Measurements from ENCODE around the gene SLC35B1.

SLC35B1 gene

GRCh38 chr17:49707608-49708514, at the start of gene SLC35B1:
Gene SLC35B1, minus strand, starts transcription at chr17:49707964. Its CDS starts 131 bp downstream, at chr17:49707833.
- FAIRE-seq (peak; percentile 98), DNase-seq (ENCODE audit: insufficient read length, low spot score) (peak; percentile 95)

GRCh38 chr17:49757151-49757777, 49.5 kb upstream of the SLC35B1 start:
- DNase-seq (ENCODE audit: insufficient read length, low spot score): no peak
- no peak for FAIRE-seq

- no peak for DNase-seq (ENCODE audit: insufficient read length, low spot score)
- no peak for FAIRE-seq
Observed at GRCh38 chr17:49756323-49757150, 48.8 kb upstream of the SLC35B1 start.

- no peak for DNase-seq (ENCODE audit: insufficient read length, low spot score)
- no peak for FAIRE-seq
Observed at GRCh38 chr17:49755663-49756283, 48.0 kb upstream of the SLC35B1 start.

GRCh38 chr17:49753959-49754391, 46.2 kb upstream of the SLC35B1 start:
- FAIRE-seq: no peak

GRCh38 chr17:49752508-49752907, 44.7 kb upstream of the SLC35B1 start:
- DNase-seq (ENCODE audit: insufficient read length, low spot score) (no peak), FAIRE-seq (no peak)

More at GRCh38 chr17:49753959-49754391, 46.2 kb upstream of the SLC35B1 start:
- no peak for DNase-seq (ENCODE audit: insufficient read length, low spot score)

GRCh38 chr17:49749730-49750129, 42.0 kb upstream of the SLC35B1 start:
- FAIRE-seq (peak; percentile 67), DNase-seq (ENCODE audit: insufficient read length, low spot score) (no peak)

GRCh38 chr17:49748791-49749190, 41.0 kb upstream of the SLC35B1 start:
- FAIRE-seq (peak; percentile 96), DNase-seq (ENCODE audit: insufficient read length, low spot score) (peak; percentile 58)

GRCh38 chr17:49748223-49748622, 40.5 kb upstream of the SLC35B1 start:
- FAIRE-seq: peak; percentile 80

GRCh38 chr17:49747632-49748031, 39.9 kb upstream of the SLC35B1 start:
- DNase-seq (ENCODE audit: insufficient read length, low spot score) (no peak), FAIRE-seq (peak; percentile 40)

More at GRCh38 chr17:49748223-49748622, 40.5 kb upstream of the SLC35B1 start:
- DNase-seq (ENCODE audit: insufficient read length, low spot score): no peak

GRCh38 chr17:49746791-49747490, 39.2 kb upstream of the SLC35B1 start:
- no peak for DNase-seq (ENCODE audit: insufficient read length, low spot score)
- FAIRE-seq: peak; percentile 90

- no peak for DNase-seq (ENCODE audit: insufficient read length, low spot score)
- FAIRE-seq: peak; percentile 51
Observed at GRCh38 chr17:49745175-49746139, 37.7 kb upstream of the SLC35B1 start.

GRCh38 chr17:49742166-49742638, 34.4 kb upstream of the SLC35B1 start:
- FAIRE-seq: peak; percentile 74
- no peak for DNase-seq (ENCODE audit: insufficient read length, low spot score)

GRCh38 chr17:49741692-49742076, 33.9 kb upstream of the SLC35B1 start:
- no peak for DNase-seq (ENCODE audit: insufficient read length, low spot score)
- FAIRE-seq: no peak

- FAIRE-seq (peak; percentile 91), DNase-seq (ENCODE audit: insufficient read length, low spot score) (no peak)
Observed at GRCh38 chr17:49741009-49741691, 33.4 kb upstream of the SLC35B1 start.

- FAIRE-seq (peak; percentile 89), DNase-seq (ENCODE audit: insufficient read length, low spot score) (no peak)
Observed at GRCh38 chr17:49739641-49740271, 32.0 kb upstream of the SLC35B1 start.

GRCh38 chr17:49738456-49739163, 30.8 kb upstream of the SLC35B1 start:
- DNase-seq (ENCODE audit: insufficient read length, low spot score): no peak
- FAIRE-seq: no peak
